Lower leg skin (tissue), 4 donors: ENCODE data around the gene TAAR1. TPM values are rescaled to one million over a fixed set of nuclear protein-coding genes. Genes with fewer than 3 reads are reported as not detected.

Source experiments
- DNase-seq, 2 donors: peaks; one replicate each; pipeline ENCODE4 v3.0.0-alpha.2; 2019; ENCODE audit warnings: low spot score in 2 of 2
- H3K4me3 ChIP-seq: fragments of 200-600 bp; sonication (generic); 2 replicates; pipeline ENCODE4 v1.5.1; 2017; ENCODE audit warnings: mild to moderate bottlenecking, low read depth; ENCODE audit not compliant: poor library complexity, severe bottlenecking
- CTCF ChIP-seq, 3 donors: fragments of 450-650 bp; IDR thresholded peaks; one replicate each; pipeline ENCODE4 v1.5.1; 2016; ENCODE audit warnings: antibody characterized with exemption in 3 of 3, mild to moderate bottlenecking in 3 of 3, moderate library complexity in 2 of 3
- POLR2A ChIP-seq, 2 donors: fragments of 450-650 bp; IDR thresholded peaks; one replicate each; pipeline ENCODE4 v1.6.1; 2016 to 2017; ENCODE audit warnings: antibody characterized with exemption in 2 of 2, mild to moderate bottlenecking in 1 of 2, moderate library complexity in 1 of 2
- WGBS, 2 donors: methylation state at CpG; one replicate each; pipeline ENCODE4 v1.1.5; 2018; 5-methylcytosine and 5-hydroxymethylcytosine counted together
- intact Hi-C: fragments of 100-400 bp; cut with DNase I; formaldehyde crosslinking; loops from one replicate; pipeline ENCODE4 v1.15.0; 2023; ENCODE audit warnings: low total_unique reads
- total RNA-seq, 4 donors: library from RNA; depleted of rRNA; stranded (reverse); fragments of >200 nt; gene quantifications; one replicate each; pipeline ENCODE4 v1.1.0, GENCODE V29; 2016

The TAAR1 gene
- total RNA-seq, 4 donors from 2014 or later, result not detected

DNA sequence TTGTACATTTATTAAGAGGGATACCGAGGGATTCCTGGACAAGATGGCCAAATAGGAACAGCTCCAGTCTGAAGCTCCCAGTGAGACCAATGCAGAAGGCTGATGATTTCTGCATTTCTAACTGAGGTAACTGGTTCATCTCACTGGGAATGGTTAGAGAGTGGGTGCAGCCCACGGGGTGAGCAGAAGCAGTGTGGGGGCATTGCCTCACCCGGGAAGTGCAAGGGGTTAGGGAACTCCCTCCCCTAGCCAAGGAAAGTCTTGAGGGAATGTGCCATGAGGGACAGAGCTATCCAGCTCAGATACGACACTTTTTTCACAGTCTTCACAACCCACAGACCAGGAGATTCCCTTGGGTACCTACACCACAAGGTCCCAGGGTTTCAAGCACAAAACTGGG lies 24.2 kb downstream of the TAAR1 start:
- WGBS, 2 donors, result 82 to 87% methylated on average over 4 of the region's 4 CpGs
- no peak for DNase-seq
- no peak overlapping the region for H3K4me3 ChIP-seq
- intact Hi-C loops, result no loop called here
- no peak for TF ChIP-seq POLR2A (IDR thresholded peaks at IDR 0.05)
- no peak for TF ChIP-seq CTCF (IDR thresholded peaks at IDR 0.05)

- intact Hi-C loops, result no loop called here
- no peak for TF ChIP-seq CTCF (IDR thresholded peaks at IDR 0.05)
- TF ChIP-seq POLR2A (IDR thresholded peaks at IDR 0.05), result no peak
- DNase-seq, result no peak
- WGBS, 2 donors, result 62 to 76% methylated on average over 2 of the region's 2 CpGs
- H3K4me3 ChIP-seq, result no peak overlapping the region
Observed at GRCh38 chr6:132633362-132633761, 25.6 kb downstream of the TAAR1 start.

- 79 to 95% methylated on average over 6 of the region's 6 CpGs for WGBS, 2 donors
- intact Hi-C loops, result no loop called here
Observed at GRCh38 chr6:132624175-132624574, 34.8 kb downstream of the TAAR1 start, which contains the start of gene TAAR2. Gene TAAR2 (minus strand): TSS chr6:132624275. CDS start chr6:132624275, 0 bp downstream.

GRCh38 chr6:132623106-132623845 lies 35.7 kb downstream of the TAAR1 start:
- H3K4me3 ChIP-seq, result no peak overlapping the region
- 50 to 63% methylated on average over 6 of the region's 6 CpGs for WGBS, 2 donors
- no peak for DNase-seq
- intact Hi-C loops, result no loop called here
- TF ChIP-seq CTCF (IDR thresholded peaks at IDR 0.05), result no peak
- TF ChIP-seq POLR2A (IDR thresholded peaks at IDR 0.05), result no peak

More at GRCh38 chr6:132624175-132624574, 34.8 kb downstream of the TAAR1 start, which contains the start of gene TAAR2:
- no peak for DNase-seq
- no peak for TF ChIP-seq CTCF (IDR thresholded peaks at IDR 0.05)
- TF ChIP-seq POLR2A (IDR thresholded peaks at IDR 0.05), result no peak
- no peak within 1 kb of the TSS for H3K4me3 ChIP-seq

DNA sequence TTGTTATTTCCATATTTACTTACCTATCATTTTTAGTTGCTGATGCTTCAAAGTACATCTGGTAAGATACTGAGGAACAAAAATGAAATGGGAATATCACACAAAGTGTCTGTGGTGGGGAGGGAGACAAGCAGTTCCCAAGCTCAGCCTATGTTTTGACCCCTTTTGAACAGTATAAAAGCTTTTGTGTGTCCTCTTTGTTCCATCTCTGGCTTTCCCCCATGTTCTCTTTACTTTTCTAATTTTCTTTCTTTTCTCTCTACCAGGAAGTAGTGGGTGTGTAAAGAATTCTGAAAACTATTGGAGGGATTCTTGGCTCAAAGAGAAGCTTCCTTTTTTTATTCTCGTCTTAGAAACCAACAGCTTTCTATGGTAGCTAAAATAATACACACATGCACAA lies 42.3 kb downstream of the TAAR1 start:
- no peak for DNase-seq
- TF ChIP-seq CTCF (IDR thresholded peaks at IDR 0.05) (no peak), POLR2A (IDR thresholded peaks at IDR 0.05) (no peak)
- no peak overlapping the region for H3K4me3 ChIP-seq
- WGBS, 2 donors, result 27 to 29% methylated on average over 1 of the region's 1 CpG
- intact Hi-C loops, result no loop called here

- no peak overlapping the region for H3K4me3 ChIP-seq
- DNase-seq, result no peak
- no peak for TF ChIP-seq POLR2A (IDR thresholded peaks at IDR 0.05)
- TF ChIP-seq CTCF (IDR thresholded peaks at IDR 0.05), result no peak
- intact Hi-C loops, result no loop called here
- WGBS, 2 donors, result 69% methylated on average over 7 of the region's 7 CpGs
Observed at GRCh38 chr6:132614554-132614953, 44.4 kb downstream of the TAAR1 start.
